ENCODE measurements around the gene AADACL3. TPM values are rescaled to one million over a fixed set of nuclear protein-coding genes. Genes with fewer than 3 reads are reported as not detected.

Gene AADACL3
- total RNA-seq, result not detected

GRCh38 chr1:12715896-12716437 lies at the start of gene AADACL3:
AADACL3 (plus strand) TSS chr1:12716110; CDS start chr1:12716177, 67 bp downstream.

GRCh38 chr1:12745992-12746323 lies 30.0 kb downstream of the AADACL3 start, which contains the start of gene CFAP107:
CFAP107 (plus strand) TSS chr1:12746200; CDS start chr1:12746431, 231 bp downstream.

GRCh38 chr1:12773438-12773837 lies 57.5 kb downstream of the AADACL3 start, which contains the start of gene PRAMEF12:
PRAMEF12 (plus strand) TSS chr1:12773738; CDS start chr1:12774868, 1,130 bp downstream.

Small RNA genes lying within 50 kb of the gene (small RNA-seq; reads per million reads assigned to genes)
- gene AC244670.1 (ENCODE audit: low replicate concordance), result not detected

Other genes with a start within 250 kb of the AADACL3 start
- 159 TPM for gene DHRS3, start 97.9 kb upstream of the AADACL3 start, total RNA-seq
- gene AADACL4, start 72.0 kb upstream of the AADACL3 start, total RNA-seq, result 0.82 TPM
- 0.12 TPM for gene CFAP107, start 30.1 kb downstream of the AADACL3 start, total RNA-seq
- not detected for gene PRAMEF12, start 57.6 kb downstream of the AADACL3 start, total RNA-seq
- gene PRAMEF1, start 75.3 kb downstream of the AADACL3 start, total RNA-seq, result not detected
- gene PRAMEF11, start 115.3 kb downstream of the AADACL3 start, total RNA-seq, result not detected
- gene HNRNPCL1, start 132.6 kb downstream of the AADACL3 start, total RNA-seq, result not detected
- not detected for gene PRAMEF2, start 141.0 kb downstream of the AADACL3 start, total RNA-seq
- not detected for gene PRAMEF4, start 170.1 kb downstream of the AADACL3 start, total RNA-seq
- gene PRAMEF10, start 182.2 kb downstream of the AADACL3 start, total RNA-seq, result not detected
- gene PRAMEF7, start 200.5 kb downstream of the AADACL3 start, total RNA-seq, result not detected
- gene PRAMEF6, start 231.5 kb downstream of the AADACL3 start, total RNA-seq, result not detected